ENCODE measurements around the gene ZFHX3.

- TF ChIP-seq EZH2 (IDR thresholded peaks at IDR 0.05; ENCODE audit: insufficient read depth, poor library complexity, severe bottlenecking) = no peak
- TF ChIP-seq EZH2phosphoT487 (IDR thresholded peaks at IDR 0.05; ENCODE audit: insufficient read depth, low read depth) = peak; percentile 96
These were observed 120.5 kb downstream of the ZFHX3 start for GRCh38 chr16:72927199-72928089.

All from GM23248 (cell line).